Measurements from ENCODE around the gene LMNTD2.
"Not testable (repeated sequence)": the region's sequence is repeated elsewhere in the genome, so short reads cannot be mapped to it uniquely, and the experiment has no call there.

Gene LMNTD2

GRCh38 chr11:587978-588380 lies 27.4 kb upstream of the LMNTD2 start:
- DNase-seq (ENCODE audit: low read depth in 2 of 2): peak; percentile 49 to 54

DNA sequence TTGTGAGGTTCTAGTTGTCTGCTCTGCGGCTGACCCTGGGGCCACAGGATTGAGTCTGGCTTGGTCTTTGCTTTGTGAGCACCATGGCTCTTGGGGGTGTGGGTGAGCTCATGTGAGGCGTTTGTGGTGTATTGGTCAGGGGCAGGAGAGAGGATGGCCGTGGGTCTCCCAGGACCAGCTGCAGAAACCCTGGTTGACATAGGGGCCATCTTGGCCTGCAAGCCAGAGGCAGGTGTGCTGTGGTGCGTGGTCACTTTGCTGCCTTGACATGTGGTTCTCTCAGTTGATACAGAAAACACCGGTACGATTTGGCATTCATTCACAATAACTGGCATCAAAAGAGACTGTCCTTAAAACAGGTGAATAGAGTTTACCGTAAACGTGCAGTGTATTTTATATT lies 27.0 kb upstream of the LMNTD2 start:
- DNase-seq (ENCODE audit: low read depth in 2 of 2): no peak

- no peak for DNase-seq (ENCODE audit: low read depth in 2 of 2)
Measured at GRCh38 chr11:586376-587316, 26.1 kb upstream of the LMNTD2 start.

GRCh38 chr11:584287-584686 lies 23.7 kb upstream of the LMNTD2 start:
- DNase-seq (ENCODE audit: low read depth in 2 of 2): no peak

DNA sequence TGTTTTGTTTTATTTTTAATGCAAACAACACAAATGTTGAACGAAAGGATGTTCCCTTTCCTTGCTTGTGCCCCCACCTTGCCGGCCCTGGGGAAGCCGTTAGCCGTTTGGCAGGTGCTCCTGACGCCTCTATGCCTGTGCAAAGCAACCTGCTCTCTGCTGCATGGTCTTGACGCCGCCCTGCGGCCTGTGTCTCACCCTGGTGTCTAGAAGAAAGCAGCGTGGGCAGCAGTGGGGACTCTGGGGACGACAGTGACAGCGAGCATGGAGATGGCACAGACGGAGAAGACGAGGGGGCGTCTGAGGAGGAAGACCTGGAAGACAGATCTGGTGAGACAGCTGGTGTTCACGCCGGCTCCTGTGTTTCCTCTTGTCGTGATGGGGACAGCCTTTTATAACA lies 21.2 kb upstream of the LMNTD2 start:
- DNase-seq (ENCODE audit: low read depth in 2 of 2): no peak

DNA sequence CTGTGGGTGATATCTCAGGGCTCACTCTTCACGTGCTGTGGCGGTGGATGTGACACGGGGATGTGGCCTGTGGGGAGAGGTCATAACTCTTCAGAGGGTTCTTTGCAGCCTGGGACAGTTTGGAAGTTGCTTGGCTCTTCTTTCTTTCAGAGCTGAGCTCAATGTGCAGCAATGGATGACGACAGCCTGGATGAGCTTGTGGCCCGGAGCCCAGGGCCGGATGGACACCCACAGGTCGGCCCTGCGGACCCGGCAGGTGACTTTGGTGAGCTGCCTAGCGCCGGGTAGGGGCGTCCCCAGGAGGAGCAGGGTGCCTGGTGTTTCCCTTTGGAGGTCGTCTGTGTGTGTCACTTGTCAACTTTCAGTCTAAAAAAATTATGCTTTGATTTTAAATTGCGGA lies 20.8 kb upstream of the LMNTD2 start:
- DNase-seq (ENCODE audit: low read depth in 2 of 2): no peak

GRCh38 chr11:579830-580601 lies 19.5 kb upstream of the LMNTD2 start:
- DNase-seq (ENCODE audit: low read depth in 2 of 2): no peak

- DNase-seq (ENCODE audit: low read depth in 2 of 2): no peak
Measured at GRCh38 chr11:578276-579035, 17.9 kb upstream of the LMNTD2 start.

- DNase-seq (ENCODE audit: low read depth in 2 of 2): no peak
Measured at GRCh38 chr11:577611-577894, 17.0 kb upstream of the LMNTD2 start.

DNA sequence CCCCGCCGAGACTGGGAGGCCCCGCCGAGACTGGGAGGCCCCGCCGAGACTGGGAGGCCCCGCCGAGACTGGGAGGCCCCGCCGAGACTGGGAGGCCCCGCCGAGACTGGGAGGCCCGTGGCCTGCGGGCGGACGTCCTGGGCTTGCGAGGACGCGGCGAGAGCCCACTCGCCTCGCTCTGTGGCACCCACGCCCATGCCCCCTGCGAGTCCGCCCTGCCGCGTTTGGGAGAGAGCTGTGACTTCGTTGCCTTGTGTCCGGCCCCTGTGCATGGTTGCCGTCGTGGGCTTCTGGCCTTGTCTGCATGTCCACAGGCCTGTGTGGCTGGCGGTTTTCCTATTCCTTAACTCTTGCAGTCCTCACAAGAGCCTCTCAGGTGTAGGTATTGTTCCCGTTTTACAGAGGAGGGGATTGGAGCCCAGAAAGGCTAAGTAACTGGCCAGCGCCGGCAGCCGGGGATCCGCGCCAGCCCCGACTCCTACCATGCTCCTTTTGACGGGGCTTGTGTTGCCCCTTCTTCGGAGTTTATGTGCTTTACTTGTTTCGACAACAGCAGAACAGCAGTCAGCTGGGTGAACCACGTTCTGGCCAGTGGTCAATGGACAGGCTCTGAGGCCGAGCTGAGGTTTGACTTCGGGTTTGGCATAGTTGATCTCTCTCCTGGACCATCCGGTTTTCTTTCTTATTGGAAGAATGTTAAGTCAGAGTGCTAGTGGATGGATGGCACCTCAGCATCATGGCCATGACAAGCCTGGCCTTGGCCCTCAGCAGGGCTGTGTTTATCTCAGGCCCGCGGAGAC lies 16.5 kb upstream of the LMNTD2 start:
- no peak for DNase-seq (ENCODE audit: low read depth in 2 of 2)

DNA sequence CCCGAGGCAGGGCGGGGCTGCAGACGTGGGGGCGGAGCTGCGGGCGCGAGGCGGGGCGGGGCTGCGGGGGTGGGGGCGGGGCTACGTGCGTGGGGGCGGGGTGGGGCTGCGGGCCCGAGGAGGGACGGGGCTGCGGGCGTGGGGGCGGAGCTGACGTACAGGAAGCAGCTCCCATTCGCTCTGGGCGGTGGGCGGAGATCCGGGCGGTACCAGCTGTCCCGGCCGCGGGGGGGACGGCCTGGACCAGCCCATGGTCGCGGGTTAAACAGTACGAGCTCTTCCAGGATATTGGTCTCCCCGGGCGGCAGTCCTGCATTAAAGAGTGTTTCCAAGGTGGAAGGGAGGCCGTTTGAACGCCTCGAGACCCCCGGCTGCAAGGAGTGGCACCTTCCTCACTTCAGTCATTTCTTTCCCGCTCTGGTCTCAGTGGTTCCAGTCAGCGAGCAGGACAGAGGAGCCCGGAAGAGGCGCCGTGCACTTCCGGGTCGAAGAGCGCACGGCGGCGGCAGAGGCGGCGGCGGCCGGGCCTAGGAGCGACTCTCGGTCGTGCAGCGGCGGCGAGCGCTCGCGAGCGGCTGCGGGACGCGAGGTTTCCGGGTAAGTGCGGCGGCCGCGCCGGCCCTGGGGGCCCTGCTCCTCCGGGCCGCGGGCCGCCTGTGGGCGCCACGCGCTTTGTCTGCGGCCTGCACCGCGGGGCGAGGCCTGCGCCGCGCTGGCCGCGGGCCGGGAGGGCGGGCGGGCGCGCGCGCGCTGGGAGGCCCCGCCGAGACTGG lies 15.6 kb upstream of the LMNTD2 start, which contains the start of gene PHRF1:
TSS of gene PHRF1 (plus strand) at position 475 of the 773 bp plus-strand sequence. CDS start 5,043 bp downstream, outside the sequence.
- DNase-seq (ENCODE audit: low read depth in 2 of 2): peak; percentile 92 to 93

GRCh38 chr11:575313-575995 lies 14.9 kb upstream of the LMNTD2 start:
- no peak for DNase-seq (ENCODE audit: low read depth in 2 of 2)

GRCh38 chr11:574632-575312 lies 14.2 kb upstream of the LMNTD2 start:
- DNase-seq (ENCODE audit: low read depth in 2 of 2): no peak

- not testable (repeated sequence) for DNase-seq (ENCODE audit: low read depth in 2 of 2)
Measured at GRCh38 chr11:574031-574570, 13.6 kb upstream of the LMNTD2 start.

DNA sequence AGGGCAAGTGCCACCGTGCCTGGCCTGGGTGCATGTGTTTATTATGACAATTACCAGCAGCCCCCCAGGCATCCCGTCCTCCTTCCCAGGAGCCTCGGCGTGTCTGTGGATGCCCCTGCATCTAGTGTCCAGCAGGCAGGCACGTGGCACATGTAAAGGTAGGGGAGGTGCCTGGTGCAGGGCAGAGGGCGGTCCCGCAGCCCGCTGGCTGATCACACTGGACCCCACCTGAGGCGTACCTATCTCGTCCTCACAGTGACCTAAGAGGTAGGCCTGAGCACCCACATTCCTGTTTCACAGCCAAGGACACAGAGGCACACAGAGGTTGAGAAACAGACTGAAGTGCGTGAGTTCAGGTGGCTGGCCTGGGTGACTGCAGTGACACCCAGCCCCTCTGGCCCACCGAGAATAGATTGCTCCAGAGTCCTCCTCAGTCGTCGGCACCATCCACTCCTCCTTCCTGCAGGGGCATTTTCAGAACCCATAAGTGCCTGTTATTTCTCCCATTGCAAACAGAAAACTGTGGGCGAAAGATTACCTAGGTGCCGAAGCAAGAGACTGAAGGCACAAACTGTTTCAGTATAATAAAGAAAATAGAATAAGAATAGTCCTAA lies 12.7 kb upstream of the LMNTD2 start:
- no peak for DNase-seq (ENCODE audit: low read depth in 2 of 2)

DNA sequence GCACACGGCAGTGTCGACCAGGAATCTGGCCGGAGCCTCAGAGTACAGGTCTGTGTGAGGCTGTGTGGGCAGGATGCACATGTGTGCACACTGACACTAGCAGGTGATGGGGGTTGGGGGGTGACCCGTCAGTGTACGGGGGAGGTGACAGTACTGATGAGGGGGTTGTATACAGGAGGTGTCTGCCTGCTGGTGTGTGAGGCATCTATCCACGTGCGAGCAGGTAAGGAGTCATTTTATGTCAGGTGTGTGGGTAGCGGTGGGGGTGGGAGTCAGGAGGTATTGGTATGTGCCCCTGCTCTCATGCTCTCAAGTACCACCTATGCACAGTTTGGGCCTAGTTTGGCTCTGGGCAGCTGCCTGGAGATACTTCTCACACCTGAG lies 11.3 kb upstream of the LMNTD2 start:
- no peak for DNase-seq (ENCODE audit: low read depth in 2 of 2)

DNA sequence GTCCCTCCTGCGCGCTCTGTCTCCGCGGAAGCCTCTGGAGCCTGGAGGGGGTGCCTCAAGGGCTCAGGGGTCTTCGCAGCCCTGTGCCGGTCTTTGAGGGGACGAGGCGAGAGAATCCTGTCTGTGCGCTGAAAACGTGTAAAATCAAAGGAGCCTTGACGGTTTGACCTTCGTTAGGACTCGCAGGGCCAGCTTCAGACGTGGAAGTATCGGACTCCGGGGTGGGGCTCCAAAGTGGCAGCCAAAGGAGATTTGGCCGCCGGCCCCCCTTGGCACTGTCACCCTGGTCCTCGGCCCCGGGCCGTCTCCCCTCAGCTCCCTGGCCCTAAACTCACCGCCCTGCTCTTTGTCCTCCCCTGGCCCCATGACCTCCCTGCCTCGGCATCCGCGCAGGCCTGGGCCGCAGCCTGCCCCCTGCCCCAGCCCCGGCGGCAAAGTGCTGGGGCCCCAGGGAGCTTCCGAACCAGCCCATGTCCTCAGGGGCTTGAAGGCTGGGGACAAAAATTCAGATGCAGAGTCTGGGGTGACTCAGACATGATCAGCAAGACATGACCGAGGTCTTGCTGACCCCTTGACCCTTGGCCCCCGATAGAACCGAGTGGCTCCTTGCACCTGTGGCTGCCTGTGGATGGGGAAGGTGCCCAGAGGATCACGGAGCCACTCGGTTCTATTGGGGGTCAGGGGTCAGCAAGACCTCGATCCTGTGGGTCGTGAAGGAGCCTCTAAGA lies 8.8 kb upstream of the LMNTD2 start:
- DNase-seq (ENCODE audit: low read depth in 2 of 2): no peak
